MM.1S (cell line): Measurements from ENCODE around the gene RFX2.

Experiments
- CTCF ChIP-seq: fragments of 300-600 bp; sonication (generic); IDR thresholded peaks from 2 replicates; pipeline ENCODE4 v1.5.1; 2016; ENCODE audit warnings: antibody characterized with exemption, low read length, mixed read lengths
- EZH2 ChIP-seq: fragments of 300-600 bp; sonication (generic); optimal IDR thresholded peaks from 2 replicates; pipeline ENCODE3; 2017; ENCODE audit warnings: low read depth, mild to moderate bottlenecking, antibody characterized with exemption, low read length, mixed read lengths

GRCh38 chr19:6113616-6114188 lies 3.4 kb upstream of the RFX2 start:
- TF ChIP-seq CTCF = no peak
- TF ChIP-seq EZH2 = no peak
